Neural progenitor cell (in vitro differentiated cells): Measurements from ENCODE around the gene TBC1D14.

Source experiments
- CTCF ChIP-seq: fragments of 200-600 bp; sonication (generic); IDR thresholded peaks from 2 replicates; pipeline ENCODE4 v1.5.1; 2017; ENCODE audit warnings: antibody characterized with exemption, mild to moderate bottlenecking
- EZH2 ChIP-seq: fragments of 200-600 bp; sonication (generic); IDR thresholded peaks from 2 replicates; pipeline ENCODE4 v1.6.1; 2017; ENCODE audit warnings: antibody characterized with exemption, mild to moderate bottlenecking, moderate library complexity

DNA sequence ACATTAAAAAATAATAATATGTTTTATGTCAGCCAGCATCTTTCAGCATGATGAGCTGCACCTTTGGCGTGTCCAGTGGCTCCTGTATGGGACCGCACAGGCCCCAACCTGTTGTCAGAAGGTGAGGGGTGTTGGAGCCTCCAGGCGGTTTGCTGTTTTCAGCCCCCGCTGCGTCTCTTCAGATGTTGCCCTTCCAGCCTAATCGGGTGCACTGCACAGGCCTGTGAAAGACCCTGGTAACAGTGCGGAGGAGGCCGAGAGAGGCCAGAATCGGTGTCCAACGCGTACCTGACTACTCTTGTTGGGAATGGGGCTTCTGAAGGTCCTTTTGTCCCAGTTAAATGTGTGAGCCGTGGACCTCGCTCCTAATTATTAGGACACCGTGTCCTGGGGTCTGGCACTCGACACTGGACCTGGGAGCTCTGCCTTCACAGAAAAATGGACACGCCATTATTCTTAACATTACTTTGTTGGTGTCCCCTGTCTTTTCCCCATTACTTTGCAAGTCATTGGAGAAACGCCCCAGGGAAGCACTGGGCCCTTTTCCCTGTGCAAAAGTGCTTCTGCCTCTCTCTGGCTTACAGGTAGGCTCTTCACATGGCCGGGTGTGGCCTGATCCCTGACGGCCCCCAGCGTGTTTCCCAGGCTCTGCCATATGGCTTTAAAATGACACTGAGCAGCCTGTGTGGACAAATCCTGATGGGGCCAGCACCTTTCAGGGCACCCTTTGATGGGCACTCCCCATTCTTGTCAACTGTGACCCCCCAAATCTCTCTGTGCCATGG, 51.2 kb downstream of the TBC1D14 start:
- TF ChIP-seq CTCF (no peak), EZH2 (no peak)
